ENCODE results near the gene PTPRB.

The PTPRB gene
- total RNA-seq: 0.77 to 1.6 reads per million in 2 donors

GRCh38 chr12:70637303-70638085 is at the start of gene PTPRB:
Gene PTPRB (minus strand): TSS chr12:70637429. CDS start chr12:70637395, 34 bp downstream.
- no peak for DNase-seq

GRCh38 chr12:70686907-70687306 is 49.7 kb upstream of the PTPRB start:
- no peak for DNase-seq

DNA sequence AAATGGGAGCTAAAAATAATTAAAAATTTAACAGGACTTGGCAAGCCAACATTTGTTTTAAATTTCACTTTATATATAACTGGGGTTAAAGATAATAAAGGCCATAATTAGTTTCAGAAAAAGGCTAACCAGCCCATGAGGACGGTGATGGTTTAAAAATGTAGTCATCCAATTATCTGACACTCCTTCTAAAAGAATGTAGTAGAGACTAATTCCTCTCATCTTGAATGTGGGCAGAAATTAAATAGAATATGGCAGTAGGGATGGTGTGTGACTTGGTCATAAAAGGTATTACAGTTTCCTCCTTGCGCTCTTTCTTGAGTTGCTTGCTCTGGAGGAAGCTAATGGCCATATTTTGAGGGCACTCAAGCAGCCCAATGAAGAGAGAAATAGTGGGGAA is 49.1 kb upstream of the PTPRB start:
- no peak for DNase-seq

- no peak for DNase-seq
Observed at GRCh38 chr12:70683976-70684375, 46.7 kb upstream of the PTPRB start.

DNA sequence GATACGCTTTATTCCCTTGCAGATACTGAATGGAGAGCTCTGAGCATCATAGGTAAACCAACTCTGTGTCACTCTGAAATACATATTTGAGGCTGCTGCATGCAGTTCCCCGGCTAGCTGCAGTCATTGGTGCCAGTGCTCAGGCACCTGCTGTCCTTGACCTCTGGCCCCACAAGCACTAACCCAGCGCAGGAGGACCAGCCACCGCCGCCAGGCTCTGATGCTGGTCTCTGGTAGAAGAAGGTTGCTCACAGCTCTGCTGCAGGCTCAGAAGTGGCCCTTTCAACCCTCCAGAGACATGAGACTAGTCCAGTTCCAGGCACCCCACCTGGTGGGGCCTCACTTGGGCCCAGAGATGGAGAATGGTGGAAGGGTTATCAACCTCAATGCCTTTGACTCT is 34.5 kb upstream of the PTPRB start:
- no peak for DNase-seq

GRCh38 chr12:70670948-70671347 is 33.7 kb upstream of the PTPRB start:
- no peak for DNase-seq

- DNase-seq: no peak
Observed at GRCh38 chr12:70667253-70667652, 30.0 kb upstream of the PTPRB start.

DNA sequence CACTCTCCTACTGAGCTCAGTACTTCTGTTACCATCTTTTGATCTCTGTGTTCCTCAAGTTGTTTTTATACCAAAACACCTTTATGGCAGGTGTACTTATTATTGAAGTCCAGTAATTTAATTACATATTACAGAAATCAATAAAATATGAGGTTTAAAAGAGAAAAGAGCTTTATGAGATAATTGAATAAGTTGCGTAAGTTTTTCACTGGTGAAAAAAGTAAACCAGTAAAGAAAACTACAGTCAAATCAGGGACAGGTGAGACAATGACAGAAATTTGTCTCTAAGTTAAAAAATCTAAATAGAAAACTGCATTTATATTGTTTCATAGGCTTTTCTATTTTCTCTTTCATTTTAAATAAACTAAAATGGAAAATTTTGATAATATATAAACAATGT is 29.1 kb upstream of the PTPRB start:
- DNase-seq: no peak

- DNase-seq: no peak
Observed at GRCh38 chr12:70664465-70664881, 27.2 kb upstream of the PTPRB start.

DNA sequence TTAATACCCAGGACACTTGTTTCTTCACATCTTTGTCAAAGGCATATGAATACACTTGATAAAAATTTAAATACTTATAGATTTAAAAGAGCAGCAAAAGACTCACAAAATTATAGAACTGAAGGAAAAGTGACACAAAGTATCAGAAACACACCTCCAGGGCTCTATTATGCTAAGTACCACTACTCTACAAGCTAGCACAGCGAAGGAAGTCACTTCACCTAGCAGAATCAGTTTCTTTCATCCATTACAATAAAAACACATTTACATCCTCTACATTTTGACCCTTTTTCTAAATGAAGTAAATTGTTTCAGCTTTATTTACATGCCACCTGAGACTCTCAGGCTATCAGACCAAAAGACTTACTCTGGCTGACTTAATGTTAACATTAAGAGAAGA is 26.6 kb upstream of the PTPRB start:
- DNase-seq: no peak

DNA sequence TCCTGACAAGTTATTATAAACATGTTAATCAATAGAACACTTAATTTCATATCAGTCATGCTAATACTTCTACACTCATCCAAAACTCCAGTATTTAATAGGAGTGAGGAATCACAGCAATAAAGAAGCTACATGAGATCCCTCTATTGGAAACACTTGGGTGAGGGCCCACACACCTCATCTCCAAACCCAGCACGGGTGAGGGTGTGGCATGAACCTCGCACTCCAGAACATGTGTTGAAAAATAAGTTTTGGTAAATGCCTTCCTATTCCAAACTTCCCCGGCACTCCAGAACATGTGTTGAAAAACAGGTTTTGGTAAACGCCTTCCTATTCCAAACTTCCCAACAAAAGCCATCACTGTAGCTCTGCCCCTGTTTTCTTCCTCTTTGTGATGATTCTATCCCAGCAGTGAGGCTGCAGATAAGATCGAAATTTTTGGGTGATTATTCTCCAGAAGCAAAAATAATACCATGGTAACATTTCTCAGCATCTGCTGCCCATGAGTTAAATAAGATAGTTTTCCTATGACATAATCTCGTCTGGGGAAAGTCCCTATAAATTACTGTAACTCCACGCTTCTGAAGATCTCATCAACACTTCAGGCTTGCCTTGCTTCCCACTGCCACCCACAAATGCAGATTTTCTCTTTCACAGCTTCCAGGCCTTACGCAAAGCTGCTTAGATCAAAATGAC is 24.4 kb upstream of the PTPRB start:
- DNase-seq: no peak

DNA sequence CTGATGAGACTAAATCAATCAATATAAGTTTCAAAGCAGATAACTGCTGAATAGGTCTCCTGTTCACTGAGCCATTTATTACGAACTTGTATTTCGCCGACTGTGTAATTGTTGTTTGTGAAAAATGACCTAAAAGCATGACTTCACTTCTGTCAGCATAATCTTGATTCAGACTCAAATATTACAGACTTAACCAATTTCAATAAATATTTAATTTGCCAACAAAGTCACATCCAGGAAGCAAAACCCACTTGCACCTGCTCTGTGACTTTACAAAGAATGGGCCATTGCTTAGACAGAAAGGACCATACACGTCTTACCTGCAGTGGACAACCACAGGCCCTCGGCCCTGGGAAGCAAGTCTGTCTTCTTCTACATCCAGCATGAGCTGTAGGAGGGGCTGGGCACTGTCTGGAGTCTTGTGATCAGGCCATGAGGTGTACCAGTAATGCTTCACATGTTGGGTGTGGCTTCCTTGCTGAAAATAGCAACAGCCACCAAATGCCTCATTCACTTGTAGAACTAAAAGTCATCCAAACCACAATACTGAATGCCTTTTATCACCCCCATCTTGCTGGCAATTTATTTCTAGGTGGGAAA is 23.5 kb upstream of the PTPRB start:
- DNase-seq: no peak

GRCh38 chr12:70660002-70660604 is 22.9 kb upstream of the PTPRB start:
- DNase-seq: no peak

GRCh38 chr12:70659077-70659606 is 21.9 kb upstream of the PTPRB start:
- no peak for DNase-seq

GRCh38 chr12:70657616-70658286 is 20.5 kb upstream of the PTPRB start:
- DNase-seq: no peak

- no peak for DNase-seq
Observed at GRCh38 chr12:70652451-70652850, 15.2 kb upstream of the PTPRB start.

DNA sequence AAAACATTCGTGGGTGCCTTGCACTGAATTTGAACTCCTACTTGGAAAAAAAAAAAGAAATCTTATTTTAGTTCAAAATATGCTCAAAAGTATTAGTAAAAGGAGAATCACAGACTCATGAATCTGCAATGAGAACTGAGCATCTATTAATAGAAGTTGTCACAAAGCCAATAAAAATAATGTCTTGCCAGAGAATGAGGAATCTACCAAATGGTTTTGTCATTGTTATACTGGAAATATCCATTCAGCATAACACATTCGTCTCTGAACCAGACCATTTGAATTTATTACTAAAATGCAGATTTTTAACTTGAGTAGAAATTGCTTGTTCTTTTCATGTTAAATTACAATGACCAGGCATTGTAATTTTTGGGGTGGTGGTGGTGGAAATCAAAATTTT is 11.6 kb upstream of the PTPRB start:
- DNase-seq: no peak

DNA sequence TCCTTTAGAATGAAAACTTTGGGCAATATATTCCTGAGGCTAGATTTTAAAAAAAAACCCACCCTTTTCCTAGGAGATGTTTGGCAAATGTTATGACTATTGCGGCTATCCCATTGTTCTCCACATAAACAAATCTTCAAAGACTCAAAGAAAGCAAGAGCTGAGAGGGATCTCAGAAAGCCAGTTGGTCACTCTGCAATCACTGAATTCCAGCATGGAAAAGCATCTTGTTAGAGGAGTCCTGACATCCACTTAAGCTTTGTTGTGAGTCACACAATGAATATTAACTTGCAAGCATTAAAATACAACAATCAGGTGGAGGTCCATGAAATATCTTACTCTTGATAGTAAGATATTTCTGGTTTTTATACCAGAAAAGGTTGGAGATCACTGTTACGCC is 11.0 kb upstream of the PTPRB start:
- DNase-seq: no peak

GRCh38 chr12:70646850-70647249 is 9.6 kb upstream of the PTPRB start:
- DNase-seq: no peak

- no peak for DNase-seq
Observed at GRCh38 chr12:70645494-70646317, 8.5 kb upstream of the PTPRB start.

DNA sequence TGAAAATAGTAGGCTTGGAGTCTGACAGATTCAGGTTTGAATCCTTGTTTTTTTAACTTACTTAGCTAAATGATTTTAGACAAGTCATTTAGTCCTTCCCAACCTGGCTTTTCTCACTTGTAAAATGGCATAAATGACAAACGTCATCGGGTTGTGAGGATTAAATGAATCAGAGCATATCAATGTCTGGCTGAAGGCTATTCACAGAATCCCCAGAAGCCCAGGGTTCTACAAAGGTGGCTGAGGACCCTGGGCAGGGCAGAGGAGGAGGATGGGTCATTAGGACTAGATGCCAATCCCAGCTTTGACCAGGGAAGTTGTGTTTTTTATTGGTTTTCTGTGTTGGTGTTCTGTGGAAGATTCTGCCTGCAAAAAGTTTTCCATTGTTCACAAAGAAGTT is 7.6 kb upstream of the PTPRB start:
- no peak for DNase-seq

GRCh38 chr12:70643939-70644338 is 6.7 kb upstream of the PTPRB start:
- no peak for DNase-seq

Measured in activated gamma-delta T cell (primary cell).